K562 (cell line): ENCODE measurements around the gene CARMIL1. TPM values are rescaled to one million over a fixed set of nuclear protein-coding genes. Genes with fewer than 3 reads are reported as not detected.

Experiments
- ATAC-seq: fragments of 200-7000 bp; cut with Tn5 transposase; 3 replicates; pipeline ENCODE4 v1.9.1; 2020; ENCODE audit warnings: moderate library complexity
- BruUV-seq: library from RNA; stranded (reverse); fragments of 400-500 nt; replicated peaks from 2 replicates; lab custom pipeline; 2021; lab: Mats Ljungman, UMichigan
- CTCF ChIA-PET: fragments of 300-600 bp; formaldehyde crosslinking; extraction: SDS; loops from one replicate; lab custom pipeline; 2021; ENCODE audit warnings: low intra/inter-chr PET ratio; lab: Yijun Ruan, JAX
- POLR2A ChIA-PET: fragments of 300-600, 350-650 bp; sonication (Branson Sonifier 250); formaldehyde crosslinking; extraction: SDS; loops from one replicate; lab custom pipeline; 2021; ENCODE audit warnings: antibody characterized with exemption, inconsistent platforms; lab: Yijun Ruan, JAX
- DNase-seq, 4 experiments: peaks; one replicate each; pipeline versions ENCODE4 v3.0.0 to v3.0.0-alpha.2; 2011 to 2018; ENCODE audit warnings: low spot score in 3 of 4, mixed read lengths in 3 of 4; ENCODE audit errors: extremely low read depth in 1 of 4
- FAIRE-seq: peaks from 2 replicates; lab custom pipeline; 2011; peaks lifted over from hg19 to GRCh38; lab: Jason Lieb, UNC
- H2AFZ ChIP-seq: 2 replicates; pipeline ENCODE4 v1.6.0; 2011; ENCODE audit warnings: low read depth, low read length, control low read depth, inconsistent platforms
- H3K27ac ChIP-seq: fragments of 200-600 bp; 3 replicates; pipeline ENCODE4 v1.8.0; 2011; ENCODE audit warnings: low read depth, mild to moderate bottlenecking, control low read depth, inconsistent platforms, low read length, moderate library complexity, mixed read lengths; ENCODE audit errors: extremely low read depth
- H3K27me3 ChIP-seq, 2 experiments: fragments of 300-600 bp in 1 of 2; 2 replicates in 1 of 2; 3 replicates in 1 of 2; pipeline versions ENCODE4 v1.6.0 to v1.8.0; 2011; ENCODE audit warnings: inconsistent platforms in 2 of 2, low read length in 2 of 2, mild to moderate bottlenecking in 1 of 2, mixed read lengths in 1 of 2, moderate library complexity in 1 of 2; ENCODE audit not compliant: control insufficient read depth in 2 of 2, insufficient read depth in 2 of 2
- H3K36me3 ChIP-seq: fragments of 300-600 bp; 3 replicates; pipeline ENCODE4 v1.8.0; 2011; ENCODE audit warnings: mild to moderate bottlenecking, low read length, inconsistent platforms; ENCODE audit not compliant: control insufficient read depth, insufficient read depth
- H3K4me1 ChIP-seq, 2 experiments: fragments of 200-600 bp in 1 of 2; replicated peaks in 1 of 2; 2 replicates in 1 of 2; 3 replicates in 1 of 2; pipeline versions ENCODE4 v1.5.1 to v1.8.0; 2011; ENCODE audit warnings: inconsistent platforms in 2 of 2, low read length in 2 of 2, mild to moderate bottlenecking in 1 of 2, mixed read lengths in 1 of 2, moderate library complexity in 1 of 2; ENCODE audit not compliant: control insufficient read depth in 2 of 2, insufficient read depth in 2 of 2
- H3K4me2 ChIP-seq: 2 replicates; pipeline ENCODE4 v1.6.1; 2011; ENCODE audit warnings: low read length, control low read depth, inconsistent platforms, mixed read lengths; ENCODE audit not compliant: insufficient read depth
- H3K4me3 ChIP-seq: fragments of 200-600 bp; sonication (generic), shearing (Covaris generic); 2 replicates; pipeline ENCODE4 v1.5.1; 2016; ENCODE audit warnings: control low read depth, inconsistent platforms
- H3K79me2 ChIP-seq: fragments of 200-600 bp; 3 replicates; pipeline ENCODE4 v1.8.0; 2011; ENCODE audit warnings: low read length, inconsistent platforms; ENCODE audit not compliant: control insufficient read depth, insufficient read depth
- H3K9ac ChIP-seq, 2 experiments: 2 replicates each; pipeline versions ENCODE4 v1.6.0 to v1.6.1; 2011; ENCODE audit warnings: low read depth in 2 of 2, low read length in 2 of 2, control low read depth in 1 of 2, inconsistent platforms in 1 of 2, mild to moderate bottlenecking in 1 of 2, mixed read lengths in 1 of 2; ENCODE audit not compliant: insufficient read depth in 1 of 2
- H3K9me1 ChIP-seq: one replicate; pipeline ENCODE4 v1.6.0; 2011; ENCODE audit warnings: inconsistent platforms, mild to moderate bottlenecking, low read length, moderate library complexity; ENCODE audit not compliant: control insufficient read depth, insufficient read depth
- H3K9me3 ChIP-seq: replicated peaks from 2 replicates; pipeline ENCODE4 v1.5.1; 2011; ENCODE audit warnings: low read depth, low read length, inconsistent platforms; ENCODE audit not compliant: control insufficient read depth, insufficient read depth
- H4K20me1 ChIP-seq: replicated peaks from 2 replicates; pipeline ENCODE4 v1.6.1; 2011; ENCODE audit warnings: low read length, inconsistent platforms, mixed read lengths; ENCODE audit not compliant: control insufficient read depth, insufficient read depth
- ARID3A ChIP-seq: IDR thresholded peaks from 2 replicates; pipeline ENCODE4 v1.6.1; 2012; ENCODE audit warnings: low read depth, low read length, improper control_type of control experiment, borderline replicate concordance
- HES1 ChIP-seq: fragments of 450-650 bp; IDR thresholded peaks from 2 replicates; pipeline ENCODE4 v1.6.1; 2016; ENCODE audit warnings: low read depth, mild to moderate bottlenecking, moderate library complexity
- HIVEP1 ChIP-seq: fragments of 250-450 bp; sonication (Bioruptor Pico); IDR thresholded peaks from 2 replicates; pipeline ENCODE4 v1.4.0; 2020; ENCODE audit warnings: mild to moderate bottlenecking
- HOXB6 ChIP-seq: fragments of 250-450 bp; sonication (Bioruptor Pico); IDR thresholded peaks from 2 replicates; pipeline ENCODE4 v1.5.1; 2022; ENCODE audit warnings: mild to moderate bottlenecking, borderline replicate concordance
- KAT2B ChIP-seq: IDR thresholded peaks from one replicate; pipeline ENCODE4 v1.6.1; 2012; ENCODE audit warnings: low read depth, mild to moderate bottlenecking, control low read depth, inconsistent platforms, low read length, moderate library complexity
- MECOM ChIP-seq: fragments of 250-450 bp; sonication (Bioruptor Pico); IDR thresholded peaks from 2 replicates; pipeline ENCODE4 v1.8.0; 2022; ENCODE audit warnings: inconsistent platforms
- NFIC ChIP-seq: fragments of 450-650 bp; IDR thresholded peaks from 2 replicates; pipeline ENCODE4 v1.6.1; 2017; ENCODE audit warnings: mild to moderate bottlenecking, inconsistent platforms
- PHTF2 ChIP-seq: fragments of 250-450 bp; sonication (Bioruptor Pico); IDR thresholded peaks from 2 replicates; pipeline ENCODE4 v1.5.0; 2021; ENCODE audit warnings: mild to moderate bottlenecking
- SETDB1 ChIP-seq: IDR thresholded peaks from one replicate; pipeline ENCODE4 v1.6.1; 2012; ENCODE audit warnings: low read length, control low read depth, inconsistent platforms
- SPI1 ChIP-seq: IDR thresholded peaks from 2 replicates; pipeline ENCODE4 v1.6.1; 2011; ENCODE audit warnings: low read depth, low read length, control low read depth, borderline replicate concordance
- TEAD4 ChIP-seq, 2 experiments: sonication (generic) in 1 of 2; formaldehyde crosslinking in 1 of 2; IDR thresholded peaks; 2 replicates each; pipeline versions ENCODE4 v1.6.1 to v1.8.0; 2012 to 2022; ENCODE audit warnings: borderline replicate concordance in 1 of 2, inconsistent platforms in 1 of 2, low read length in 1 of 2, mild to moderate bottlenecking in 1 of 2, missing genetic modification reagents in 1 of 2
- WHSC1 ChIP-seq: IDR thresholded peaks from one replicate; pipeline ENCODE4 v1.6.1; 2012; ENCODE audit warnings: low read length, control low read depth, inconsistent platforms
- YBX1 ChIP-seq: fragments of 450-650 bp; IDR thresholded peaks from 2 replicates; pipeline ENCODE4 v1.7.1; 2016; ENCODE audit warnings: mild to moderate bottlenecking
- ZKSCAN3 ChIP-seq: fragments of 250-450 bp; sonication (Bioruptor Pico); IDR thresholded peaks from 2 replicates; pipeline ENCODE4 v1.4.0; 2020
- ZNF431 ChIP-seq: sonication (generic); formaldehyde crosslinking; IDR thresholded peaks from 2 replicates; pipeline ENCODE4 v1.8.0; 2022; ENCODE audit warnings: mild to moderate bottlenecking, missing genetic modification reagents
- ZNF644 ChIP-seq: fragments of 200-800 bp; sonication (Bioruptor generic); IDR thresholded peaks from 2 replicates; pipeline ENCODE4 v1.6.1; 2016; ENCODE audit warnings: low read depth, missing genetic modification characterization, missing compliant biosample characterization
- WGBS: fragments of 100-300 bp; shearing (Covaris generic); methylation state at CpG from one replicate; pipeline ENCODE4 v1.1.6; 2016; ENCODE audit warnings: low coverage, mixed read lengths; ENCODE audit not compliant: insufficient coverage; ENCODE audit errors: missing lambda C conversion rate; 5-methylcytosine and 5-hydroxymethylcytosine counted together
- in situ Hi-C: fragments of 300-500 bp; cut with MboI; formaldehyde crosslinking; loops from 4 replicates; pipeline ENCODE4 v1.15.0; 2018; ENCODE audit warnings: inconsistent platforms, mixed read lengths
- intact Hi-C: fragments of 100-400 bp; cut with micrococcal nuclease; formaldehyde crosslinking; loops from 2 replicates; pipeline ENCODE4 v1.14.2; 2022
- polyA plus RNA-seq, 8 experiments: library from polyadenylated mRNA; depleted of rRNA in 4 of 8; stranded (reverse) in 5 of 8; unstranded in 3 of 8; fragments of >200 nt; fragmentation: Nextera tagmentation in 2 of 8; fragmentation: Illumina TruSeq in 1 of 8; extraction: Ambion mirVana in 2 of 8; extraction: Trizol in 1 of 8; gene quantifications; 2 replicates each; pipeline versions ENCODE4 v1.2.1 to v1.2.3, GENCODE V29; 2011 to 2014; ENCODE audit warnings: inconsistent platforms in 1 of 8, missing spikeins in 1 of 8
- total RNA-seq, 7 experiments: library from RNA; depleted of rRNA in 6 of 7; stranded (reverse); fragments of >200 nt in 6 of 7; fragmentation: Illumina TruSeq in 2 of 7; extraction: Trizol in 2 of 7; gene quantifications; 2 replicates each; pipeline versions ENCODE4 v1.2.1 to v1.2.3, GENCODE V29; 2011 to 2021; ENCODE audit warnings: low replicate concordance in 1 of 7

The CARMIL1 gene
- total and polyA plus RNA-seq, 9 of the 15 experiments (the other 6 are each of a cell fraction or from before 2014, with no cell fraction given) = 0.04 to 0.32 (median 0.10) TPM; not detected in 1

- FAIRE-seq (no peak), ATAC-seq (no peak), DNase-seq (no peak)
- Histone ChIP-seq H3K79me2 (no peaks in the 10 kb centered on the region), H2AFZ (no peak overlapping the region), H4K20me1 (no peaks in the 10 kb centered on the region), H3K4me2 (no peak overlapping the region), H3K27ac (no peak overlapping the region), H3K9me1 (no peaks in the 10 kb centered on the region), H3K9me3 (no peaks in the 10 kb centered on the region), H3K36me3 (no peaks in the 10 kb centered on the region), H3K4me3 (no peak overlapping the region), H3K4me1 (no peaks in the 10 kb centered on the region), H3K27me3 (peaks cover 0 to 21% of the 10 kb centered on the region in 2 experiments; a peak in 4 of 5 replicates), H3K9ac (no peak overlapping the region)
- TF ChIP-seq HIVEP1 (CRISPR knock-in tag) = no peak
- no peak for TF ChIP-seq HES1
- no peak for TF ChIP-seq TEAD4 (IDR thresholded peaks at IDR 0.05; ENCODE audit: low read length)
- TF ChIP-seq TEAD4 (CRISPR knock-in tag; IDR thresholded peaks at IDR 0.05; ENCODE audit: borderline replicate concordance) = no peak
- no peak for TF ChIP-seq MECOM
- TF ChIP-seq SPI1 = peak; percentile 66; the same call in 1 of the 2 replicates
- in situ Hi-C loops = no loop called here
- intact Hi-C loops = no loop called here
- no TSS peak for BruUV-seq
- ChIA-PET CTCF (no interaction called here), POLR2A (interaction anchor here (0.6 kb wide), 1 partner anchor 28 kb away, joined by 3 read pairs; no protein-coding TSS in a partner anchor)
- WGBS = 0% methylated on average over 3 of the region's 3 CpGs
Observed at GRCh38 chr6:25301362-25301761, 22.2 kb downstream of the CARMIL1 start.

GRCh38 chr6:25302151-25302550, 23.0 kb downstream of the CARMIL1 start:
- 0% methylated on average over 1 of the region's 1 CpG for WGBS
- Histone ChIP-seq H3K27ac (no peak overlapping the region), H3K4me2 (no peak overlapping the region), H3K4me1 (no peaks in the 10 kb centered on the region), H3K79me2 (no peaks in the 10 kb centered on the region), H2AFZ (no peak overlapping the region), H3K36me3 (no peaks in the 10 kb centered on the region), H3K9me3 (no peaks in the 10 kb centered on the region), H3K9me1 (no peaks in the 10 kb centered on the region), H3K4me3 (no peak overlapping the region), H3K27me3 (peaks cover 0 to 21% of the 10 kb centered on the region in 2 experiments; a peak in 4 of 5 replicates), H3K9ac (no peak overlapping the region), H4K20me1 (no peaks in the 10 kb centered on the region)
- ATAC-seq (no peak), DNase-seq (no peak), FAIRE-seq (no peak)
- no TSS peak for BruUV-seq
- POLR2A ChIA-PET = interaction anchor here (0.6 kb wide), 1 partner anchor 45 kb away, joined by 3 read pairs; no protein-coding TSS in a partner anchor
- in situ Hi-C loops (no loop called here), intact Hi-C loops (no loop called here)
- TF ChIP-seq ARID3A = no peak
- no peak for TF ChIP-seq PHTF2
- TF ChIP-seq HOXB6 = no peak
- TF ChIP-seq KAT2B = no peak
- TF ChIP-seq ZNF644 (tag) = no peak
- TF ChIP-seq NFIC = no peak
- TF ChIP-seq SETDB1 = no peak
- TF ChIP-seq ZKSCAN3 (CRISPR knock-in tag) = no peak
- TF ChIP-seq YBX1 = no peak
- TF ChIP-seq WHSC1 = no peak
- TF ChIP-seq ZNF431 (CRISPR knock-in tag) = no peak
- CTCF ChIA-PET = no interaction called here
